Choroid plexus epithelial cell (primary cell): ENCODE results near the gene ATM.
"Not testable (repeated sequence)": the region's sequence is repeated elsewhere in the genome, so short reads cannot be mapped to it uniquely, and the experiment has no call there.

ENCODE experiments used
- DNase-seq: peaks from one replicate; pipeline ENCODE4 v3.0.0-alpha.2; 2010; ENCODE audit warnings: low read depth
- H3K4me3 ChIP-seq: 2 replicates; pipeline ENCODE4 v1.5.1; 2011; ENCODE audit warnings: low read depth, mild to moderate bottlenecking, control low read depth, low read length, moderate library complexity
- TF ChIP-seq, protein P1 (sequence below): conservative IDR thresholded peaks from 2 replicates; pipeline ENCODE4 v1.5.1; 2011; ENCODE audit warnings: low read depth, mild to moderate bottlenecking, control low read depth, inconsistent platforms, low read length, moderate library complexity

Gene ATM

DNA sequence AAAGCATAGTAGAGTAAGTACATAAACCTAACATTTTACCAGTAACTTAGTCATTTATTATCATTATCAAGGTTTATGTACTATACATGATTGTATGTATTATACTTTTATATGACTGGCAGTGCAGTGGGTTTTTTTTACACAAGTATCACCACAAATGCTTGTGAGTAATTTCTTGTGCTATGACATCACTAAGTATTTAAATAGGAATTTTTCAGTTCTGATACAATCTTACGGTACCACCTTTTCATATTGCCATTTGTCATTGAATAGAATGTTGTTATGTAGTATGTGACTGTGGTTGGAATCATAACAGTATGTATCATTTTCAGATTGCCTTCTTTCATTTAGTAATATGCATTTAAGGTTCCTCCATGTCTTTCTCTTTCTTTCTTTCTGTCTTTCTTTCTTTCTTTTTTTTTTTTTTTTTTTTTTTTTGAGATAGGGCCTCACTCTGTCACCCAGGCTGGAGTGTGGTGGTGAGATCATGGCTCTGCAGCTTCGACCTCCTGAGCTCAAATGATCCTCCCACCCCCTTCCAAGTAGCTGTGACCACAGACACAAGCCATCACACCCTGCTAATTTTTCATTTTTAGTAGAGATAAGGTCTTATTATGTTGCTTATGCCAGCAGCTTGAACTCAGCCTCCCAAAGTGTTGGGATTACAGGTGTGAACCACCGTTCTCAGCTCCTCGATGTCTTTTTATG is 18.6 kb downstream of the ATM start:
- TF ChIP-seq, protein P1, sequence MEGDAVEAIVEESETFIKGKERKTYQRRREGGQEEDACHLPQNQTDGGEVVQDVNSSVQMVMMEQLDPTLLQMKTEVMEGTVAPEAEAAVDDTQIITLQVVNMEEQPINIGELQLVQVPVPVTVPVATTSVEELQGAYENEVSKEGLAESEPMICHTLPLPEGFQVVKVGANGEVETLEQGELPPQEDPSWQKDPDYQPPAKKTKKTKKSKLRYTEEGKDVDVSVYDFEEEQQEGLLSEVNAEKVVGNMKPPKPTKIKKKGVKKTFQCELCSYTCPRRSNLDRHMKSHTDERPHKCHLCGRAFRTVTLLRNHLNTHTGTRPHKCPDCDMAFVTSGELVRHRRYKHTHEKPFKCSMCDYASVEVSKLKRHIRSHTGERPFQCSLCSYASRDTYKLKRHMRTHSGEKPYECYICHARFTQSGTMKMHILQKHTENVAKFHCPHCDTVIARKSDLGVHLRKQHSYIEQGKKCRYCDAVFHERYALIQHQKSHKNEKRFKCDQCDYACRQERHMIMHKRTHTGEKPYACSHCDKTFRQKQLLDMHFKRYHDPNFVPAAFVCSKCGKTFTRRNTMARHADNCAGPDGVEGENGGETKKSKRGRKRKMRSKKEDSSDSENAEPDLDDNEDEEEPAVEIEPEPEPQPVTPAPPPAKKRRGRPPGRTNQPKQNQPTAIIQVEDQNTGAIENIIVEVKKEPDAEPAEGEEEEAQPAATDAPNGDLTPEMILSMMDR = no peak
- DNase-seq = no peak
- H3K4me3 ChIP-seq = no peak overlapping the region

DNA sequence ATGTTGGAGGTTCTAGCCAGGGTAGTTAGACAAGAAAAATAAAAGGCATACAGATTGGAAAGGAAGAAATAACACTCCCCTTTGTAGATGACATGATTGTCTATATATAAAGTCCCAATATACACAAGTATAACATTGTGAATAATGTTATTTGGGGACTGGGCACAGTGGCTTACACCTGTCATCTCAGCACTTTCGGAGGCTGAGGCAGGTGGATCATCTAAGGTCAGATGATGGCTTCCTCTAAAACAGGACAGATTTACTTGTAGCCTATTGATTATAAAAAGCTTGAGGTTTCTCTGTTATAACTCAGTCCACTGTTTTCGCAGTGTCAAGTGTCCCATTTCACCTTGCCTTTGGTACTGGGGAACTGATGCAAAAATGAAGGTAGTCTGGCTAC is 19.6 kb downstream of the ATM start:
- no peak overlapping the region for H3K4me3 ChIP-seq
- TF ChIP-seq, protein P1 = no peak
- no peak for DNase-seq

DNA sequence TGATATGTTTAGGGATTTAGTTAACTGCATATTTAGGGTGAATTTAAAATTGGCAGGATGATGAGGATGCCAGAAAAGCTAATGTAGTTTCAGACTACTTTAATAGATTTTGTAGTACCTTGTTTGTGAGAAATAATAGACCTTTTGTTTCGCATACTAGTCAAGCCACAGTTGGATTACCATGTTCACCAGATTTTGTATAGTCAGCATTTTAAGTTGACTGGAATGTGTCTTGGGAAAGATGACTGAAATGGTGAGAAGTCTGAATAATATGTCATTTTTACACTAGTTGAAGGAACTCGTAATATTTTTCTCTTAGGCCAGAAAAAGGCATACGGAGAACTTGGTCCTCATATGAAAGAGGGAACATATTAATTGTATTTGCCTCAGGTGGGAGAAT is 23.4 kb downstream of the ATM start:
- TF ChIP-seq, protein P1 = no peak
- H3K4me3 ChIP-seq = no peak overlapping the region
- DNase-seq = no peak

DNA sequence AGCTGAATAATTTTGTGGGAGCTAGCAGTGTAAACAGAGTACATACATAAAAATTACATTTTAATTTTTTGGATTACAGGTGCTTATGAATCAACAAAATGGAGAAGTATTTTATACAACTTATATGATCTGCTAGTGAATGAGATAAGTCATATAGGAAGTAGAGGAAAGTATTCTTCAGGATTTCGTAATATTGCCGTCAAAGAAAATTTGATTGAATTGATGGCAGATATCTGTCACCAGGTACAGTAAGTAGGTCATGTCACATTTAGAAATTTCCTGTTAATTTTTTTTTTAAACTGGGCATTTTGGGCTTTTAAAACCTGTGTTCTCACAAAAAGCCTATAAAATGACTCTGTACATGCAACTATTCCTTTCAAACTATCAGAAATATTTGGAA is 24.0 kb downstream of the ATM start:
- DNase-seq = no peak
- TF ChIP-seq, protein P1 = no peak
- H3K4me3 ChIP-seq = no peak overlapping the region

DNA sequence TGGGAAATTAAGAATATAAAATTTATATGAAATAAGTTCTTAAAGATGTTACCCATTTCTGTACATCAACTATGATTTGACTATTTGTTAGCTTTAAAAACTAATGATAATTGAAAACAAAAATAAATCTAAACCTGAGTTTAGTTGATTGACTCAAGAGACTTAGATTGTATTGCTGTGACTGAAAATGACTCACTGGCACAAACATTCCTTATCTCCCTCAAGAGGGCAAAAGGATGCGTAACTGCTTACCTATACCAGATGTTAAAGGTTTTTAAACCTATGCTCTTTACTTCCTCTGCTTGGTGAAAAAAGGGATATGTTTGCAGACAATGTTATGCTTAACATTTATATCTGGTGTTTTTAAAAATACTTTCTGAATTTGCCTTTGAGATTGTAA is 30.3 kb downstream of the ATM start:
- peak; percentile 39 for DNase-seq
- TF ChIP-seq, protein P1 = no peak
- H3K4me3 ChIP-seq = no peak overlapping the region

DNA sequence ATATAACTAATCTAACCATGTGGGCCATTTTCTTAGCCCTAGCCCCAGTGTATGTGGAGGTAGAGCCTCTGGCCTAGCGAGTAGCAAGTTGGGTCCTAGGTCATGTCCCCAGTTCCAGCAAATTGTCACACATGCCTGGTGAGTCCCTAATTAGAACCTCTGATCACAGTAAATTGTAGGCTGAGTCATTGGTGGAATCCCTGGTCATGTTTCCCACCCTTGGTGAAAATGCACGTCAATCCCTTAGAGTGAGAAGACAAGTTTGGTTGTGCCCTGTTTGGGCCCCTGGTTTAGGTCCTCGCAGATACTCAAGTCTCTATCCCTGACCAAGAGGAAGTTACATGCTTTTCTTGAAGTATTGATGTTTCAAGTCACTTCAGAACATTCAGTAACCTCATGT is 46.7 kb downstream of the ATM start:
- H3K4me3 ChIP-seq = no peak overlapping the region
- TF ChIP-seq, protein P1 = no peak
- DNase-seq = no peak

DNA sequence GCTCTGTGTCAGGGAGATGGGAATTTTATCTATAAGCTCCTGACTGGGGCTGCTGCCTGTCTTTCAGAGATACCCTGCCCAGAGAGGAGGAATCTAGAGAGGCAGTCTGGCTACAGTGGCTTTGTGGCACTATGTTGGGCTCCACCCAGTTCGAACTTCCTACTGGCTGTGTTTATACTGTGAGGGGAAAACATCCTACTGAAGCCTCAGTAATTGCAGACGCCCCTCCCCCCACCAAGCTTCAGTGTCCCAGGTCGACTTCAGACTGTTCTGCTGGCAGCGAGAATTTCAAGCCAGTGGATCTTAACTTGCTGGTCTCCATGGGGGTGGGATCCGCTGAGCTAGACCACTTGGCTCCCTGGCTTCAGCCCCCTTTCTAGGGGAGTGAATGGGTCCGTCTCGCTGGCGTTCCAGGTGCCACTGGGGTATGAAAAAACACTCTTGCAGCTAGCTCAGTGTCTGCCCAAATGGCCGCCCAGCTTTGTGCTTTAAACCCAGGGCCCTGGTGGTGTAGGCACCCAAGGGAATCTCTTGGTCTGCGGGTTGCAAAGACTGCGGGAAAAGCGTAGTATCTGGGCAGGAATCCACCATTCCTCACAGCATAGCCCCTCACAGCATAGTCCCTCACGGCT is 54.2 kb downstream of the ATM start:
- not testable (repeated sequence) for DNase-seq, H3K4me3 ChIP-seq
